Sigmoid colon (tissue), 7 donors: Measurements from ENCODE around the gene HOXD12. TPM values are rescaled to one million over a fixed set of nuclear protein-coding genes. Genes with fewer than 3 reads are reported as not detected.

Experiments used
- DNase-seq: peaks from one replicate; pipeline ENCODE4 v3.0.0-alpha.2; 2019
- H3K27ac ChIP-seq, 4 donors: fragments of 200-600 bp; sonication (generic); one replicate each; pipeline ENCODE4 v1.5.1; 2016 to 2019; ENCODE audit warnings: mild to moderate bottlenecking in 1 of 4
- H3K27me3 ChIP-seq, 3 donors: fragments of 200-600 bp; sonication (generic); one replicate each; pipeline ENCODE4 v1.5.1; 2019; ENCODE audit warnings: mild to moderate bottlenecking in 1 of 3
- H3K36me3 ChIP-seq, 4 donors: fragments of 200-600 bp; sonication (generic); one replicate each; pipeline ENCODE4 v1.5.1; 2016 to 2019
- H3K4me1 ChIP-seq, 4 donors: fragments of 200-600 bp; sonication (generic); one replicate each; pipeline ENCODE4 v1.5.1; 2017 to 2019
- H3K4me3 ChIP-seq, 4 donors: fragments of 200-600 bp; sonication (generic); one replicate each; pipeline ENCODE4 v1.5.1; 2017 to 2019; ENCODE audit warnings: mild to moderate bottlenecking in 2 of 4, moderate library complexity in 1 of 4
- H3K9me3 ChIP-seq, 4 donors: fragments of 200-600 bp in 3 of 4; sonication (generic) in 3 of 4; one replicate each; pipeline versions ENCODE4 v1.5.1 to v1.6.1; 2013 to 2019
- CTCF ChIP-seq, 4 experiments: fragments of 450-650 bp in 3 of 4; fragments of 200-600 bp in 1 of 4; IDR thresholded peaks; one replicate each; pipeline ENCODE4 v1.5.1; 2016 to 2019; ENCODE audit warnings: antibody characterized with exemption in 4 of 4, mild to moderate bottlenecking in 3 of 4, moderate library complexity in 2 of 4
- EP300 ChIP-seq, 4 donors: sonication (generic); formaldehyde crosslinking; IDR thresholded peaks; one replicate each; pipeline ENCODE4 v1.6.1; 2017; ENCODE audit warnings: antibody characterized with exemption in 4 of 4
- POLR2A ChIP-seq, 2 donors: fragments of 450-650 bp; IDR thresholded peaks; one replicate each; pipeline ENCODE4 v1.6.1; 2016; ENCODE audit warnings: antibody characterized with exemption in 2 of 2, mild to moderate bottlenecking in 2 of 2, moderate library complexity in 2 of 2
- POLR2AphosphoS5 ChIP-seq, 4 donors: sonication (generic); formaldehyde crosslinking; IDR thresholded peaks; one replicate each; pipeline ENCODE4 v1.6.1; 2017; ENCODE audit warnings: antibody characterized with exemption in 4 of 4
- WGBS, 2 donors: extraction: QIAGEN DNeasy Blood & Tissue Kit; methylation state at CpG; one replicate each; pipeline ENCODE4 v1.1.7; 2013; 5-methylcytosine and 5-hydroxymethylcytosine counted together
- intact Hi-C: fragments of 100-400 bp; cut with DNase I; formaldehyde crosslinking; loops from one replicate; pipeline ENCODE4 v1.15.1; 2023
- polyA plus RNA-seq, 3 donors: library from polyadenylated mRNA; stranded (reverse); fragments of 200-250 nt; gene quantifications; one replicate each; pipeline ENCODE4 v1.2.3, GENCODE V29; 2013
- total RNA-seq, 4 donors: library from RNA; depleted of rRNA; stranded (reverse); fragments of >200 nt; gene quantifications; one replicate each; pipeline ENCODE4 v1.1.0, GENCODE V29; 2016
- donor health status: healthy with polysubstance abuse.
- donor health status: Bipolar disorder and iron deficiency.
- donor health status: healthy.

Gene HOXD12
- total and polyA plus RNA-seq, 7 donors: 0.15 to 1.8 (median 1.5) TPM; not detected in 3

- Histone ChIP-seq H3K27ac (peak overlapping the region in 3 of 4 donors; percentile 92 to 96 (median 94)), H3K36me3 (no peaks in the 10 kb centered on the region), H3K4me3 (peak overlapping the region; percentile 24 to 51 (median 38)), H3K4me1 (peaks cover 0 to 55% (median 51%) of the 10 kb centered on the region in 4 donors), H3K27me3 (peaks cover 23 to 94% (median 30%) of the 10 kb centered on the region in 3 donors), H3K9me3 (peaks cover 0 to 5% (median 0%) of the 10 kb centered on the region in 4 donors)
- TF ChIP-seq POLR2A (IDR thresholded peaks at IDR 0.05) (no peak), POLR2AphosphoS5 (IDR thresholded peaks at IDR 0.05) (no peak), EP300 (IDR thresholded peaks at IDR 0.05) (no peak), CTCF (IDR thresholded peaks at IDR 0.05) (no peak)
- intact Hi-C loops: loop anchor here (2.0 to 5.0 kb wide), 2 partner anchors 721 to 975 kb away; no protein-coding TSS in a partner anchor
- WGBS, 2 donors: 29 to 40% methylated on average over 29 of the region's 29 CpGs
- DNase-seq: no peak
Observed at GRCh38 chr2:176087330-176088047, 12.1 kb upstream of the HOXD12 start.

GRCh38 chr2:176088048-176088936, 11.3 kb upstream of the HOXD12 start:
- Histone ChIP-seq H3K27ac (peak overlapping the region in 3 of 4 donors; percentile 92 to 96 (median 94)), H3K27me3 (peaks cover 22 to 94% (median 22%) of the 10 kb centered on the region in 3 donors), H3K4me3 (peak overlapping the region; percentile 24 to 51 (median 38)), H3K9me3 (peaks cover 0 to 3% (median 0%) of the 10 kb centered on the region in 4 donors), H3K4me1 (peaks cover 0 to 55% (median 51%) of the 10 kb centered on the region in 4 donors), H3K36me3 (no peaks in the 10 kb centered on the region)
- peak in 3 of 4 donors; percentile 34 to 41 (median 36) for TF ChIP-seq POLR2AphosphoS5 (IDR thresholded peaks at IDR 0.05)
- peak; percentile 77 to 83 (median 80) for TF ChIP-seq CTCF (IDR thresholded peaks at IDR 0.05)
- no peak for TF ChIP-seq EP300 (IDR thresholded peaks at IDR 0.05)
- TF ChIP-seq POLR2A (IDR thresholded peaks at IDR 0.05): no peak
- intact Hi-C loops: loop anchor here (5.0 kb wide), 1 partner anchor 976 kb away; no protein-coding TSS in a partner anchor
- WGBS, 2 donors: 4 to 6% methylated on average over 49 of the region's 49 CpGs
- no peak for DNase-seq

GRCh38 chr2:176088937-176089842, 10.4 kb upstream of the HOXD12 start:
- peaks cover 15 to 94% (median 24%) of the 10 kb centered on the region in 3 donors for H3K27me3 ChIP-seq
- no peak for DNase-seq
- no peaks in the 10 kb centered on the region for H3K36me3 ChIP-seq
- H3K4me1 ChIP-seq: peaks cover 0 to 58% (median 52%) of the 10 kb centered on the region in 4 donors
- TF ChIP-seq EP300 (IDR thresholded peaks at IDR 0.05): no peak
- no peak for TF ChIP-seq POLR2A (IDR thresholded peaks at IDR 0.05)
- TF ChIP-seq CTCF (IDR thresholded peaks at IDR 0.05): no peak
- no peak for TF ChIP-seq POLR2AphosphoS5 (IDR thresholded peaks at IDR 0.05)
- intact Hi-C loops: loop anchor here (5.0 kb wide), 1 partner anchor 977 kb away; no protein-coding TSS in a partner anchor
- H3K4me3 ChIP-seq: peak overlapping the region in 3 of 4 donors; percentile 35 to 51 (median 41)
- no peaks in the 10 kb centered on the region for H3K9me3 ChIP-seq
- WGBS, 2 donors: 12 to 20% methylated on average over 6 of the region's 6 CpGs
- H3K27ac ChIP-seq: peak overlapping the region in 3 of 4 donors; percentile 92 to 96 (median 94)
